Activated CD8-positive, alpha-beta T cell treated with anti-CD3 and anti-CD28 coated beads for 36 hours (primary cell): ENCODE data around the gene FN3KRP. TPM values are rescaled to one million over a fixed set of nuclear protein-coding genes. Genes with fewer than 3 reads are reported as not detected.
A peak's percentile ranks its signal among the peaks of the same experiment; 100 is the strongest.

Source experiments
- ATAC-seq: fragments of 200-7000 bp; cut with Tn5 transposase; one replicate; pipeline ENCODE4 v1.10.0; 2021; ENCODE audit warnings: mild to moderate bottlenecking, moderate library complexity
- CTCF ChIA-PET: fragments of 350-600 bp; sonication (Branson Sonifier 250); formaldehyde crosslinking; loops from one replicate; lab custom pipeline; 2021; ENCODE audit warnings: antibody characterized with exemption; lab: Charles Lee
- POLR2A ChIA-PET: fragments of 350-600 bp; sonication (Branson Sonifier 250); formaldehyde crosslinking; loops from one replicate; lab custom pipeline; 2021; ENCODE audit warnings: antibody characterized with exemption; lab: Charles Lee
- DNase-seq: peaks from one replicate; pipeline ENCODE4 v3.0.0-alpha.2; 2020
- H3K27ac Mint-ChIP-seq: one replicate; pipeline ENCODE4 v1.8.0; 2021; ENCODE audit warnings: mild to moderate bottlenecking, mixed read lengths
- H3K27me3 Mint-ChIP-seq: one replicate; pipeline ENCODE4 v1.8.0; 2021; ENCODE audit warnings: mixed read lengths
- H3K36me3 Mint-ChIP-seq: one replicate; pipeline ENCODE4 v1.8.0; 2021; ENCODE audit warnings: low read depth, mixed read lengths
- H3K4me1 Mint-ChIP-seq: one replicate; pipeline ENCODE4 v1.8.0; 2021; ENCODE audit warnings: low read depth, mixed read lengths
- H3K4me3 Mint-ChIP-seq: one replicate; pipeline ENCODE4 v1.8.0; 2021; ENCODE audit warnings: mild to moderate bottlenecking, moderate library complexity, mixed read lengths
- H3K9me3 Mint-ChIP-seq: one replicate; pipeline ENCODE4 v1.8.0; 2021; ENCODE audit warnings: mixed read lengths
- intact Hi-C: fragments of 100-400 bp; cut with micrococcal nuclease; formaldehyde crosslinking; loops from one replicate; pipeline ENCODE4 v1.10.0; 2022
- total RNA-seq, 2 experiments: library from RNA; stranded (reverse); gene quantifications; one replicate each; pipeline ENCODE4 v1.2.3, GENCODE V29; 2021
- TF ChIP-seq, protein P1 (sequence below): fragments of 200-600 bp; IDR thresholded peaks from one replicate; pipeline ENCODE4 v1.8.0; 2022; ENCODE audit warnings: antibody characterized with exemption, mild to moderate bottlenecking

The FN3KRP gene
- total RNA-seq, 2 experiments from 2014 or later = 28.3 to 32.8 TPM

DNA sequence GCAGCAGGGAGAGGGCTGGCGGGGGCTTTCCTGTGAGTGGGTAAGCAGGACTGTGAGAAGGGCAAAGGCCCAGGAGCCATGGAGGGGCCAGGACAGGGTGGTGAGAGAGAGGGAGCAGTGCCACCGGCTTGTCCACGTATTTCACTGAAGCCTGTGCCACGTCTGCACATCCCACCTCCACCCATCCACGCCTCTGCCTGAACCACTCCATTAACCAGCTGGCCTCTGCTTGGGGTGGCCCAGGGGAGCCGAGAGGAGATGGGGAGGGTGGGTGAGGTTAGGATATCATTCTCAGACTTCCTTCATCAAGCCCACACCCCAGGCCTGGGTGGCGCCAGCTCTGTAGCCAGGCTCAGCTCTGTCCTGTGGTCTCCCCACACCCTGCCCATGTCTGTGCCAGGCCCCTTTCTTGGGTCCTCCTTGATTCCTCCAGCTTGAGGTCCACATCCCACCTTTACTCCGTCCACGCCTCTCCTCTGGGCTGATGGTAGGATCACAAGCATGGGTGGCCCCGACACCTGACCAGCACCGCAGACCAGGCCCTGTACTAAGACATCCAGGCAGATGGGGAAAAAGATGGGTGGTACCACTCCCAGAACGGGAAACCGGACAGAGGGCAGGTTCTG lies 15.7 kb downstream of the FN3KRP start:
- Mint-ChIP-seq H3K4me1 (peaks cover 2% of the 10 kb centered on the region), H3K9me3 (peaks cover 6% of the 10 kb centered on the region)
- CTCF ChIA-PET = no interaction called here

DNA sequence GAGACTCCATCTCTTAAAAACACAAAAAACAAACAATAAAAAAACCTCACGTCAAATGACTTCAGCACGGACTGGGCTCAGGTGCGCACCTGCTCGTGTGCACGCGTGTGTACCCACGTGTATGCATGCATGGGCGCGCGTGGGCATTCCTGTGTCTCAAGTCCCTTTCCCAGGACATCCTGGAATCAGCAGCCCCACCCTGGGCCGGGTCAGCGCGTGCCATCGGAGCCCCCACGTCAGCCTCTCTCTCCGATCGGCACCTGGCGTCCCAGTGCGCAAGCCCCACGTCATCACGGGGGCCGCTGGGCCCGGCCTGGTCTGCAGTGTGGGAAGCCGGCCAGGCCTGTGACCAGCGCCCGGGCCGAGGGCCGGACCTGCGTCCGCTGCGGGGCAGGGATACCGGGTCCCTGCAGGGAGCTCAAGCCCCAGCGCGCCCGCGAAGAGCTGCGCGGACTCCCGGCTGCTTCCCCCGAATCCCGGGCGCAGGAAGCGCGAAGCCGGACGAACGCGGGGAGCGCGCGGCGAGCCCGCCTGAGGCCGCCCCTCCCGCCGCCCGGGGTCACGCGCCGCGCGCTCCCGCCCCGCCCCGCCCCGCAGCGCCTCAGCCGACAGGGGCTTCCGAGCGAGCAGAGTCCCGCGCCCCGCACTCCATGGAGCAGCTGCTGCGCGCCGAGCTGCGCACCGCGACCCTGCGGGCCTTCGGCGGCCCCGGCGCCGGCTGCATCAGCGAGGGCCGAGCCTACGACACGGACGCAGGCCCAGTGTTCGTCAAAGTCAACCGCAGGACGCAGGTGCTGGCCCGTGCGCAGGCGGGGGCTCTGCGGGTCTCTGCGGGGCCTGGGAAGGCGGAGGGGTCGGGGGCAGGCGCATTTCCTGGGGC lies 18.7 kb downstream of the FN3KRP start, which contains the start of gene FN3K:
Gene FN3K (plus strand): TSS at position 629 of the 880 bp plus-strand sequence. CDS start 22 bp downstream, at position 651.
- CTCF ChIA-PET = interaction anchor here (1.3 kb wide), 1 partner anchor 66 kb away, joined by 3 read pairs; no protein-coding TSS in a partner anchor
- peaks cover 20% of the 10 kb centered on the region for H3K36me3 Mint-ChIP-seq
- DNase-seq (peak; percentile 20), ATAC-seq (peak; percentile 61)
- H3K27ac Mint-ChIP-seq = no peak within 1 kb of the TSS
- TF ChIP-seq, protein P1, sequence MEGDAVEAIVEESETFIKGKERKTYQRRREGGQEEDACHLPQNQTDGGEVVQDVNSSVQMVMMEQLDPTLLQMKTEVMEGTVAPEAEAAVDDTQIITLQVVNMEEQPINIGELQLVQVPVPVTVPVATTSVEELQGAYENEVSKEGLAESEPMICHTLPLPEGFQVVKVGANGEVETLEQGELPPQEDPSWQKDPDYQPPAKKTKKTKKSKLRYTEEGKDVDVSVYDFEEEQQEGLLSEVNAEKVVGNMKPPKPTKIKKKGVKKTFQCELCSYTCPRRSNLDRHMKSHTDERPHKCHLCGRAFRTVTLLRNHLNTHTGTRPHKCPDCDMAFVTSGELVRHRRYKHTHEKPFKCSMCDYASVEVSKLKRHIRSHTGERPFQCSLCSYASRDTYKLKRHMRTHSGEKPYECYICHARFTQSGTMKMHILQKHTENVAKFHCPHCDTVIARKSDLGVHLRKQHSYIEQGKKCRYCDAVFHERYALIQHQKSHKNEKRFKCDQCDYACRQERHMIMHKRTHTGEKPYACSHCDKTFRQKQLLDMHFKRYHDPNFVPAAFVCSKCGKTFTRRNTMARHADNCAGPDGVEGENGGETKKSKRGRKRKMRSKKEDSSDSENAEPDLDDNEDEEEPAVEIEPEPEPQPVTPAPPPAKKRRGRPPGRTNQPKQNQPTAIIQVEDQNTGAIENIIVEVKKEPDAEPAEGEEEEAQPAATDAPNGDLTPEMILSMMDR = no peak
- H3K4me3 Mint-ChIP-seq = peak within 1 kb of the TSS; percentile 44
- intact Hi-C loops = no loop called here
- no peaks in the 10 kb centered on the region for H3K27me3 Mint-ChIP-seq
- POLR2A ChIA-PET = interaction anchor here (1.3 kb wide), 1 partner anchor 18 kb away, joined by 3 read pairs; the partner anchor contains the start of gene FN3KRP
- H3K4me1 Mint-ChIP-seq = peaks cover 2% of the 10 kb centered on the region
- peaks cover 9% of the 10 kb centered on the region for H3K9me3 Mint-ChIP-seq

More for the DNA sequence above, 15.7 kb downstream of the FN3KRP start:
- H3K27me3 Mint-ChIP-seq = no peaks in the 10 kb centered on the region
- H3K27ac Mint-ChIP-seq = no peak overlapping the region
- ATAC-seq = no peak
- no peak for DNase-seq
- intact Hi-C loops = no loop called here
- H3K4me3 Mint-ChIP-seq = no peak overlapping the region
- POLR2A ChIA-PET = interaction anchor here (1.7 kb wide), 1 partner anchor 15 kb away, joined by 5 read pairs; no protein-coding TSS in a partner anchor
- TF ChIP-seq, protein P1 = no peak
- H3K36me3 Mint-ChIP-seq = peaks cover 20% of the 10 kb centered on the region

DNA sequence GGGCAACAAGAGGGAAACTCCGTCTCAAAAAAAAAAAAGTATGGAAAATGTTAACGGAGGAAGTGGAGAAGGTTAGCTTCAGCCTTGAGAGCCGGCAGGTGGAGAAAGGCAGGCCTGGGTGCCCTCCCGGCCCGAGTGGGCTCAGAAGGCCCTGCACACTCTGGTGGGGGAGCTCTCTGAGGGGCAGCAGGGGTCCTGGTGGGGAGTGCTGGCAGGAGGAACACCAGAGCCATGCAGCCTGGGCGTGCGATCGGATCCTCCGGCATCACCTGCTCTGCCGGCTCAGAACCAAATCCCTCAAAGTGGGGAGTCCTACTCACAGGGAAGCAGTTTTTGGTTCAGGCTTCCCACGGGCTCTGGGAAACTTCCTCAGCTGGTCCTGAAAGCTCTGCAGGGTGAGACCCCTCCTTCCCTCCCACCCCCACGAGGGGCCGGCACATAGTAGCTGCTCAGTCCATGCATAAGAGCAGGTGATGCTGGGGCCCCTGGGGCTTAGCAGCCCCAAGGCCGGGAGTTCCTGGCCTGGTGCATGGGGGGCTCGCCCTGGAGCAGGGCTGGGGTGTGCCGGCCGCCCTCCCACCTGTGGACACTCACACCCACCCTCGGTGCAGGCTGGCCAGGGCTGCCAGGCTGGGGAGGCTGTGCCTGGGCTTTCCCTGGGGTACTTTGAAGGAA lies 20.1 kb downstream of the FN3KRP start:
- no peaks in the 10 kb centered on the region for H3K27me3 Mint-ChIP-seq
- peaks cover 17% of the 10 kb centered on the region for H3K9me3 Mint-ChIP-seq
- ChIA-PET CTCF (interaction anchor here (0.8 kb wide), 1 partner anchor 39 kb away, joined by 3 read pairs; no protein-coding TSS in a partner anchor), POLR2A (interaction anchor here (0.8 to 1.3 kb wide), 2 partner anchors 20 to 229 kb away, joined by 3 read pairs; partner anchors contain the start of gene FN3KRP)
- DNase-seq (no peak), ATAC-seq (no peak)
- no peak overlapping the region for H3K27ac Mint-ChIP-seq
- H3K36me3 Mint-ChIP-seq = peaks cover 32% of the 10 kb centered on the region
- peak overlapping the region; percentile 44 for H3K4me3 Mint-ChIP-seq
- peaks cover 2% of the 10 kb centered on the region for H3K4me1 Mint-ChIP-seq
- TF ChIP-seq, protein P1 = no peak
- intact Hi-C loops = no loop called here

DNA sequence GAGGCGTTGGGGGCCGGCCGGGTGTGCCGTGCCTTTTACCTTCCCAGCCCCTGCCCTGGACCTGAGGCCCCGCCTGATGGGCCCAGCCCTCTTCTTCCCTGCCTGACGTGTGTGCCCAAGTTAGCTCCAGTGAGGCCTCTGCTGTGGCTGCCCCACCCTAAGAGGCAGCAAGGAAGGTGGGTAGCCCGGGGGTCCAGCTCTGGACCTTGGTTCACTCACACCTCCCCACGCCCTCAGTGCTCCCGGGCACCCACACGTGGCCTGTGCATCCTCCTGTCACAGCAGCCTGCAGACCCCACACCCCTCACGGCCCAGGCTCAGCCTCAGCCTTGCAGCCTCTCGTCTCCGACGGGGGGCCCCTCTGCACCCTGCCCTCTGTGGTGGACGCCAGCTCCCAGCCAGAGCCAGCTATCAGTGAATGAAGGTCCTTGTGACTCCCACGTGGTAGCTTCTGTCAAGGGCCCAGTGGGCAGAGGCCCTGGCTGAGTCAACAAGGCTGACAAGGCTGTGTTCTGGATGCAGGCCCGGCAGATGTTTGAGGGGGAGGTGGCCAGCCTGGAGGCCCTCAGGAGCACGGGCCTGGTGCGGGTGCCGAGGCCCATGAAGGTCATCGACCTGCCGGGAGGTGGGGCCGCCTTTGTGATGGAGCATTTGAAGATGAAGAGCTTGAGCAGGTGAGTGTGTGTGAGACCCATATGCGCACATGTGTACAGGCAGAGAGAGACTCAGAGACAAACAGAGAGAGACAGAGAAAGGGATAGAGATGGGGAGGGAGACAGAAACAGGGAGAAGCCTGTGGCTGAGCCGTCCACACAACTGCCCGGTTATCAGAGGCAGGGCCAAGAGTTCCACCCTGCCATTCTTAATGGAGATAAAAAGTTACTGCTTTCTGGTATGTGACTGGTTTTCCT lies 21.7 kb downstream of the FN3KRP start:
- Mint-ChIP-seq H3K4me1 (peaks cover under 1% of the 10 kb centered on the region), H3K27ac (no peak overlapping the region), H3K4me3 (no peak overlapping the region), H3K27me3 (no peaks in the 10 kb centered on the region), H3K9me3 (peaks cover 17% of the 10 kb centered on the region), H3K36me3 (peaks cover 29% of the 10 kb centered on the region)
- ChIA-PET CTCF (no interaction called here), POLR2A (no interaction called here)
- TF ChIP-seq, protein P1 = no peak
- DNase-seq (no peak), ATAC-seq (no peak)
- intact Hi-C loops = no loop called here
